Astrocyte (in vitro differentiated cells and primary cell): ENCODE data around the gene GRPEL2. TPM values are rescaled to one million over a fixed set of nuclear protein-coding genes. Genes with fewer than 3 reads are reported as not detected.

ENCODE experiments used
- DNase-seq: peaks from one replicate; pipeline ENCODE4 v3.0.0-alpha.2; 2010; ENCODE audit warnings: low read depth
- FAIRE-seq: peaks from 2 replicates; lab custom pipeline; 2011; peaks lifted over from hg19 to GRCh38; lab: Jason Lieb, UNC
- H2AFZ ChIP-seq: 2 replicates; pipeline ENCODE4 v1.6.0; 2012; ENCODE audit warnings: low read depth, low read length, inconsistent platforms
- H3K27ac ChIP-seq: 2 replicates; pipeline ENCODE4 v1.5.1; 2011; ENCODE audit warnings: low read depth, low read length, inconsistent platforms
- H3K27me3 ChIP-seq: 2 replicates; pipeline ENCODE4 v1.6.0; 2011; ENCODE audit warnings: low read length, inconsistent platforms; ENCODE audit not compliant: insufficient read depth
- H3K36me3 ChIP-seq: 2 replicates; pipeline ENCODE4 v1.5.1; 2011; ENCODE audit warnings: low read length, inconsistent platforms; ENCODE audit not compliant: insufficient read depth
- H3K4me1 ChIP-seq: 2 replicates; pipeline ENCODE4 v1.5.1; 2011; ENCODE audit warnings: low read length, inconsistent platforms; ENCODE audit not compliant: insufficient read depth
- H3K4me2 ChIP-seq: 2 replicates; pipeline ENCODE4 v1.6.0; 2012; ENCODE audit warnings: low read length, inconsistent platforms
- H3K4me3 ChIP-seq: 2 replicates; pipeline ENCODE4 v1.5.1; 2011; ENCODE audit warnings: low read depth, mild to moderate bottlenecking, low read length, inconsistent platforms; ENCODE audit not compliant: insufficient read depth
- H3K79me2 ChIP-seq: 2 replicates; pipeline ENCODE4 v1.6.0; 2012; ENCODE audit warnings: mild to moderate bottlenecking, low read length, inconsistent platforms; ENCODE audit not compliant: insufficient read depth
- H3K9ac ChIP-seq: 2 replicates; pipeline ENCODE4 v1.6.0; 2012; ENCODE audit warnings: mild to moderate bottlenecking, low read length, inconsistent platforms
- H3K9me3 ChIP-seq: 2 replicates; pipeline ENCODE4 v1.5.1; 2012; ENCODE audit warnings: low read depth, mild to moderate bottlenecking, low read length, inconsistent platforms; ENCODE audit not compliant: insufficient read depth
- H4K20me1 ChIP-seq: 2 replicates; pipeline ENCODE4 v1.6.0; 2012; ENCODE audit warnings: low read length, inconsistent platforms; ENCODE audit not compliant: insufficient read depth
- H3K27ac Mint-ChIP-seq: one replicate; pipeline ENCODE4 v1.8.0; 2021; ENCODE audit warnings: mild to moderate bottlenecking, mixed read lengths; ENCODE audit not compliant: unreplicated experiment
- H3K27me3 Mint-ChIP-seq: one replicate; pipeline ENCODE4 v1.8.0; 2021; ENCODE audit warnings: low read depth, mixed read lengths; ENCODE audit not compliant: unreplicated experiment
- H3K36me3 Mint-ChIP-seq: one replicate; pipeline ENCODE4 v1.8.0; 2021; ENCODE audit warnings: low read depth, mixed read lengths; ENCODE audit not compliant: unreplicated experiment
- H3K4me1 Mint-ChIP-seq: one replicate; pipeline ENCODE4 v1.8.0; 2021; ENCODE audit warnings: low read depth, mixed read lengths; ENCODE audit not compliant: unreplicated experiment
- H3K4me3 Mint-ChIP-seq: one replicate; pipeline ENCODE4 v1.8.0; 2021; ENCODE audit warnings: mild to moderate bottlenecking, moderate library complexity, mixed read lengths; ENCODE audit not compliant: unreplicated experiment
- H3K9me3 Mint-ChIP-seq: one replicate; pipeline ENCODE4 v1.8.0; 2021; ENCODE audit warnings: mild to moderate bottlenecking, mixed read lengths; ENCODE audit not compliant: unreplicated experiment
- EZH2 ChIP-seq: IDR thresholded peaks from 2 replicates; pipeline ENCODE4 v1.6.1; 2012; ENCODE audit warnings: mild to moderate bottlenecking, low read length, inconsistent platforms; ENCODE audit not compliant: insufficient read depth
- total RNA-seq: library from RNA; stranded (reverse); gene quantifications from 2 replicates; pipeline ENCODE4 v1.2.1, GENCODE V29; 2021
- TF ChIP-seq, protein P1 (sequence below): IDR thresholded peaks from 2 replicates; pipeline ENCODE4 v1.5.1; 2011; ENCODE audit warnings: low read depth, mild to moderate bottlenecking, inconsistent platforms, low read length, moderate library complexity; ENCODE audit not compliant: insufficient read depth

GRPEL2 gene
- total RNA-seq, 1 donor from 2014 or later: 26.0 TPM

DNA sequence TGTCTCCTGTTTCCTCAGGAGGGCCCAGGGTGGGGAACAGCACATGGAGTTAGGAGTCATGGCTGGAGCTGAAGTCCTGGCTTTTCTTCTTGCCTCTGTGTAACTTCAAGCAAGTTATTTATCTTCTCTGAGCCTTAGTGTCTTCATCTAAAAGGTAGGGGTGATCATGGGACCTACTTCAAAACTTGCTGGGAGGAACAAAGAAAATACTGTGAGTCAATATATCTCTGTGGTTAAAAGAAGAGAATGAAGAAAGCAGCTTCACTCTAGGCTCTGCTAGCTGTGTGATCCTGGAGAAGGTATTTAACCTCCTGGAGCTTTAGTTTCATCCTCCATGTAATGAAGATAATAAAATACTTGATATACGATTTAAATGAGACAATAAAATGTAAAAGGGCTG is 47.1 kb upstream of the GRPEL2 start:
- no peak for TF ChIP-seq EZH2
- TF ChIP-seq, protein P1, sequence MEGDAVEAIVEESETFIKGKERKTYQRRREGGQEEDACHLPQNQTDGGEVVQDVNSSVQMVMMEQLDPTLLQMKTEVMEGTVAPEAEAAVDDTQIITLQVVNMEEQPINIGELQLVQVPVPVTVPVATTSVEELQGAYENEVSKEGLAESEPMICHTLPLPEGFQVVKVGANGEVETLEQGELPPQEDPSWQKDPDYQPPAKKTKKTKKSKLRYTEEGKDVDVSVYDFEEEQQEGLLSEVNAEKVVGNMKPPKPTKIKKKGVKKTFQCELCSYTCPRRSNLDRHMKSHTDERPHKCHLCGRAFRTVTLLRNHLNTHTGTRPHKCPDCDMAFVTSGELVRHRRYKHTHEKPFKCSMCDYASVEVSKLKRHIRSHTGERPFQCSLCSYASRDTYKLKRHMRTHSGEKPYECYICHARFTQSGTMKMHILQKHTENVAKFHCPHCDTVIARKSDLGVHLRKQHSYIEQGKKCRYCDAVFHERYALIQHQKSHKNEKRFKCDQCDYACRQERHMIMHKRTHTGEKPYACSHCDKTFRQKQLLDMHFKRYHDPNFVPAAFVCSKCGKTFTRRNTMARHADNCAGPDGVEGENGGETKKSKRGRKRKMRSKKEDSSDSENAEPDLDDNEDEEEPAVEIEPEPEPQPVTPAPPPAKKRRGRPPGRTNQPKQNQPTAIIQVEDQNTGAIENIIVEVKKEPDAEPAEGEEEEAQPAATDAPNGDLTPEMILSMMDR: no peak
- H3K4me2 ChIP-seq: no peak overlapping the region
- H3K4me3 ChIP-seq: no peak overlapping the region
- H3K9ac ChIP-seq: no peak overlapping the region
- H3K27me3 Mint-ChIP-seq: no peaks in the 10 kb centered on the region
- no peak overlapping the region for H3K27ac ChIP-seq
- H3K36me3 Mint-ChIP-seq: peaks cover 3% of the 10 kb centered on the region
- no peak for DNase-seq
- no peak for FAIRE-seq
- no peaks in the 10 kb centered on the region for H3K9me3 Mint-ChIP-seq
- H3K27ac Mint-ChIP-seq: no peak overlapping the region
- H3K79me2 ChIP-seq: no peaks in the 10 kb centered on the region
- no peak overlapping the region for H3K4me3 Mint-ChIP-seq
- H3K9me3 ChIP-seq: no peaks in the 10 kb centered on the region
- H3K36me3 ChIP-seq: no peaks in the 10 kb centered on the region
- H3K27me3 ChIP-seq: no peaks in the 10 kb centered on the region
- no peaks in the 10 kb centered on the region for H3K4me1 ChIP-seq
- no peaks in the 10 kb centered on the region for H4K20me1 ChIP-seq
- peaks cover 19% of the 10 kb centered on the region for H3K4me1 Mint-ChIP-seq
- H2AFZ ChIP-seq: no peak overlapping the region

GRCh38 chr5:149298842-149299404 is 46.4 kb upstream of the GRPEL2 start:
- Mint-ChIP-seq H3K36me3 (peaks cover 3% of the 10 kb centered on the region), H3K27me3 (no peaks in the 10 kb centered on the region), H3K9me3 (no peaks in the 10 kb centered on the region), H3K4me3 (no peak overlapping the region), H3K27ac (no peak overlapping the region), H3K4me1 (peaks cover 19% of the 10 kb centered on the region)
- no peak overlapping the region for H3K4me3 ChIP-seq
- no peak overlapping the region for H3K27ac ChIP-seq
- no peaks in the 10 kb centered on the region for H3K27me3 ChIP-seq
- H3K4me2 ChIP-seq: no peak overlapping the region
- no peak overlapping the region for H3K9ac ChIP-seq
- no peaks in the 10 kb centered on the region for H4K20me1 ChIP-seq
- no peaks in the 10 kb centered on the region for H3K79me2 ChIP-seq
- no peaks in the 10 kb centered on the region for H3K4me1 ChIP-seq
- H3K36me3 ChIP-seq: no peaks in the 10 kb centered on the region
- H2AFZ ChIP-seq: no peak overlapping the region
- TF ChIP-seq EZH2: no peak
- TF ChIP-seq, protein P1: no peak
- DNase-seq: no peak
- no peak for FAIRE-seq
- H3K9me3 ChIP-seq: no peaks in the 10 kb centered on the region

GRCh38 chr5:149299451-149300054 is 45.7 kb upstream of the GRPEL2 start:
- no peak overlapping the region for H3K9ac ChIP-seq
- H3K9me3 ChIP-seq: no peaks in the 10 kb centered on the region
- DNase-seq (no peak), FAIRE-seq (no peak)
- peaks cover 19% of the 10 kb centered on the region for H3K4me1 Mint-ChIP-seq
- no peaks in the 10 kb centered on the region for H3K79me2 ChIP-seq
- no peaks in the 10 kb centered on the region for H3K4me1 ChIP-seq
- no peak overlapping the region for H3K4me2 ChIP-seq
- H3K27ac ChIP-seq: no peak overlapping the region
- H3K27ac Mint-ChIP-seq: no peak overlapping the region
- H3K4me3 Mint-ChIP-seq: no peak overlapping the region
- peaks cover 3% of the 10 kb centered on the region for H3K36me3 Mint-ChIP-seq
- no peaks in the 10 kb centered on the region for H3K9me3 Mint-ChIP-seq
- H3K4me3 ChIP-seq: no peak overlapping the region
- H4K20me1 ChIP-seq: no peaks in the 10 kb centered on the region
- TF ChIP-seq, protein P1: no peak
- no peak for TF ChIP-seq EZH2
- no peaks in the 10 kb centered on the region for H3K27me3 Mint-ChIP-seq
- no peaks in the 10 kb centered on the region for H3K36me3 ChIP-seq
- H2AFZ ChIP-seq: no peak overlapping the region
- no peaks in the 10 kb centered on the region for H3K27me3 ChIP-seq
